Right lobe of liver (tissue), 6 donors: Measurements from ENCODE around the gene SSTR5. TPM values are rescaled to one million over a fixed set of nuclear protein-coding genes. Genes with fewer than 3 reads are reported as not detected.

Experiments
- ATAC-seq, 4 donors: fragments of 200-7000 bp; cut with Tn5 transposase; one replicate each; pipeline ENCODE4 v1.9.1; 2020; ENCODE audit warnings: mild to moderate bottlenecking in 4 of 4, moderate library complexity in 4 of 4
- DNase-seq, 3 donors: peaks; one replicate each; pipeline ENCODE4 v3.0.0-alpha.2; 2020
- H3K27ac ChIP-seq, 3 donors: fragments of 200-600 bp; one replicate each; pipeline ENCODE4 v1.8.0; 2022
- H3K27me3 ChIP-seq, 2 donors: fragments of 200-600 bp; one replicate each; pipeline ENCODE4 v1.8.0; 2022
- H3K36me3 ChIP-seq, 4 donors: fragments of 200-600 bp; sonication (generic) in 1 of 4; one replicate each; pipeline versions ENCODE4 v1.5.1 to v1.8.0; 2017 to 2022; ENCODE audit warnings: control low read depth in 1 of 4
- H3K4me1 ChIP-seq, 4 donors: fragments of 200-600 bp; sonication (generic) in 1 of 4; one replicate each; pipeline versions ENCODE4 v1.5.1 to v1.8.0; 2017 to 2022; ENCODE audit warnings: control low read depth in 1 of 4
- H3K4me3 ChIP-seq, 3 donors: fragments of 200-600 bp; one replicate each; pipeline ENCODE4 v1.8.0; 2022
- H3K9me3 ChIP-seq, 4 donors: fragments of 200-600 bp; sonication (generic) in 1 of 4; one replicate each; pipeline versions ENCODE4 v1.5.1 to v1.8.0; 2017 to 2022; ENCODE audit warnings: control low read depth in 1 of 4
- POLR2A ChIP-seq: fragments of 450-650 bp; IDR thresholded peaks from one replicate; pipeline ENCODE4 v1.6.1; 2017; ENCODE audit warnings: antibody characterized with exemption, mild to moderate bottlenecking
- WGBS: methylation state at CpG from one replicate; pipeline ENCODE4 v1.1.6; 2018; ENCODE audit warnings: low coverage, low lambda C conversion rate; ENCODE audit not compliant: insufficient coverage; ENCODE audit errors: missing lambda C conversion rate; 5-methylcytosine and 5-hydroxymethylcytosine counted together
- intact Hi-C, 2 donors: fragments of 100-400 bp; cut with DNase I; formaldehyde crosslinking; loops; one replicate each; pipeline versions ENCODE4 v1.11.2 to v1.14.1; 2022
- total RNA-seq, 6 experiments: library from RNA; depleted of rRNA in 2 of 6; stranded (reverse); fragments of >200 nt in 2 of 6; fragmentation: NEBNext Ultra II Directional in 3 of 6; extraction: Animal tissue kit (Norgen Biotek cat#: 25700) in 3 of 6; gene quantifications; one replicate each; pipeline versions ENCODE4 v1.1.0 to v1.2.4, GENCODE V29; 2016 to 2023
- TF ChIP-seq, protein P1 (sequence below), 4 donors: fragments of 200-600 bp in 3 of 4; fragments of 450-650 bp in 1 of 4; IDR thresholded peaks; one replicate each; pipeline versions ENCODE4 v1.5.1 to v1.8.0; 2016 to 2022; ENCODE audit warnings: antibody characterized with exemption in 4 of 4, mild to moderate bottlenecking in 2 of 4
- donor health status: DM: no; HTN: yes; CAD: no.
- donor health status: DM: no; HTN: no; CAD: no.
- donor health status: DM: no; HTN: no; CAD: no.
- donor health status: DM: no; HTN: yes; CAD: no.
- donor health status: DM: no; HTN: yes; CAD: no.

The SSTR5 gene
- total RNA-seq, 6 experiments from 2014 or later, result not detected

DNA sequence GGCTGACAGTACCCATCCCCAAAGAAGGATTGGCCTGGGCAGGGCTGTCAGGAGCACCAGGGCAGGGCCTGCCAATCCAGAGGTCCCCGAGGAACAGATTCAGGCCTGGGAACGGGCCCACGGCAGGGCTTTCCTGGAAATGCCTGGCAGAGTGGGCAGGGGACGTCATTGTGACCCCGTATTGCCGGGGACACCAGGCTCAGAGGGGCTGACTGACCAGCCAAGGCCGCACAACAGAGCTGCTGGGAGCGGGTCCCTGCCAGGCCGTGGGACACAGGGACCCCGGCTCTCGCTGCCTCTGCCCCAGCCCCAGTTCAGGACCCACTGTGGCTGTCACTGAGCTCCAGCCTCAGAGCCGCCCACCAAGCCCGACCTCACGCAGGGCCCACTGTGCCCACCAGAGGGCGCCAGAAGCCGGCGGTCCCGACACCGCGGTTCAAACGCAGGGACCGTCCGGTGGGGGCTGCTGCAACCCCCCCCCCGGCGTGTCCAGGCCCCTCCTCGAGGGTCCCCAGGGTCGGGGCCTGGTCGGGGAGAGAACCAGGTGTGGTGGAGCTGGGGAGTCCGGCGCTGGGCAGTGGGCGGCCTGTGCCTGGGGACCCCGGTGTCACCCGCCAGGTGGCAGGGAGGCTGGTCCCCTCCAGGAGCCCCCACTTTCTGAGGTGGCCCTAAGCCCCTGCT is 15.2 kb upstream of the SSTR5 start:
- no peaks in the 10 kb centered on the region for H3K4me1 ChIP-seq
- TF ChIP-seq POLR2A, result no peak
- TF ChIP-seq, protein P1, sequence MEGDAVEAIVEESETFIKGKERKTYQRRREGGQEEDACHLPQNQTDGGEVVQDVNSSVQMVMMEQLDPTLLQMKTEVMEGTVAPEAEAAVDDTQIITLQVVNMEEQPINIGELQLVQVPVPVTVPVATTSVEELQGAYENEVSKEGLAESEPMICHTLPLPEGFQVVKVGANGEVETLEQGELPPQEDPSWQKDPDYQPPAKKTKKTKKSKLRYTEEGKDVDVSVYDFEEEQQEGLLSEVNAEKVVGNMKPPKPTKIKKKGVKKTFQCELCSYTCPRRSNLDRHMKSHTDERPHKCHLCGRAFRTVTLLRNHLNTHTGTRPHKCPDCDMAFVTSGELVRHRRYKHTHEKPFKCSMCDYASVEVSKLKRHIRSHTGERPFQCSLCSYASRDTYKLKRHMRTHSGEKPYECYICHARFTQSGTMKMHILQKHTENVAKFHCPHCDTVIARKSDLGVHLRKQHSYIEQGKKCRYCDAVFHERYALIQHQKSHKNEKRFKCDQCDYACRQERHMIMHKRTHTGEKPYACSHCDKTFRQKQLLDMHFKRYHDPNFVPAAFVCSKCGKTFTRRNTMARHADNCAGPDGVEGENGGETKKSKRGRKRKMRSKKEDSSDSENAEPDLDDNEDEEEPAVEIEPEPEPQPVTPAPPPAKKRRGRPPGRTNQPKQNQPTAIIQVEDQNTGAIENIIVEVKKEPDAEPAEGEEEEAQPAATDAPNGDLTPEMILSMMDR (IDR thresholded peaks at IDR 0.05), result peak; percentile 76 to 91 (median 86)
- ATAC-seq (peak; percentile 50 to 71 (median 70)), DNase-seq (peak in 2 of 3 donors; percentile 56 to 59)
- H3K4me3 ChIP-seq, result no peak overlapping the region
- H3K9me3 ChIP-seq, result no peaks in the 10 kb centered on the region
- H3K27me3 ChIP-seq, result no peaks in the 10 kb centered on the region
- 0% methylated on average over 1 of the region's 33 CpGs for WGBS
- no peak overlapping the region for H3K27ac ChIP-seq
- no peaks in the 10 kb centered on the region for H3K36me3 ChIP-seq
- intact Hi-C loops, result no loop called here

DNA sequence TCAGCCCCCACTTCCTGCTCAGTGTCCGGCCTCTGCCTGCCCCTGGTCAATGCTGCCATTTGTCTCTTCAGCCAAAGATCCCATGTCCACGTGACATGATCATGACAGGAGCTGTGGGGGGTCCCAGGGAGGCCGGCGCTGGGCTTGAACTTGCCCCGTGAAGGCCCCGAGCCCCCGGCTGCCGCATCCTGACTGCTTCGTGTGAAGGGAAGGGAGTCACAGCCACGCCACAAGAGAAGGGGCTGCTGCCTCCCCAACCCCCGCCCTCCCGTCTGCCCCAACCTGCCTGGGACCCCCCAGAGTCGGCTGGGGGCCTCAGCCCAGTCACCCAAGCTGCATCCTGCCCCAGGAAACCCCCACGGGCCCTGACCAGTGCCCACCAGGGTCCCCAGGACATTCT is 14.3 kb upstream of the SSTR5 start:
- H3K27me3 ChIP-seq, result no peaks in the 10 kb centered on the region
- H3K9me3 ChIP-seq, result no peaks in the 10 kb centered on the region
- TF ChIP-seq POLR2A, result no peak
- TF ChIP-seq, protein P1 (IDR thresholded peaks at IDR 0.05), result no peak
- no peak for ATAC-seq
- intact Hi-C loops, result no loop called here
- no peaks in the 10 kb centered on the region for H3K36me3 ChIP-seq
- no peak overlapping the region for H3K4me3 ChIP-seq
- no peak for DNase-seq
- 56% methylated on average over 8 of the region's 14 CpGs for WGBS
- no peaks in the 10 kb centered on the region for H3K4me1 ChIP-seq
- no peak overlapping the region for H3K27ac ChIP-seq

GRCh38 chr16:1059310-1059709 is 13.2 kb upstream of the SSTR5 start:
- intact Hi-C loops, result no loop called here
- DNase-seq, result no peak
- H3K27me3 ChIP-seq, result no peaks in the 10 kb centered on the region

DNA sequence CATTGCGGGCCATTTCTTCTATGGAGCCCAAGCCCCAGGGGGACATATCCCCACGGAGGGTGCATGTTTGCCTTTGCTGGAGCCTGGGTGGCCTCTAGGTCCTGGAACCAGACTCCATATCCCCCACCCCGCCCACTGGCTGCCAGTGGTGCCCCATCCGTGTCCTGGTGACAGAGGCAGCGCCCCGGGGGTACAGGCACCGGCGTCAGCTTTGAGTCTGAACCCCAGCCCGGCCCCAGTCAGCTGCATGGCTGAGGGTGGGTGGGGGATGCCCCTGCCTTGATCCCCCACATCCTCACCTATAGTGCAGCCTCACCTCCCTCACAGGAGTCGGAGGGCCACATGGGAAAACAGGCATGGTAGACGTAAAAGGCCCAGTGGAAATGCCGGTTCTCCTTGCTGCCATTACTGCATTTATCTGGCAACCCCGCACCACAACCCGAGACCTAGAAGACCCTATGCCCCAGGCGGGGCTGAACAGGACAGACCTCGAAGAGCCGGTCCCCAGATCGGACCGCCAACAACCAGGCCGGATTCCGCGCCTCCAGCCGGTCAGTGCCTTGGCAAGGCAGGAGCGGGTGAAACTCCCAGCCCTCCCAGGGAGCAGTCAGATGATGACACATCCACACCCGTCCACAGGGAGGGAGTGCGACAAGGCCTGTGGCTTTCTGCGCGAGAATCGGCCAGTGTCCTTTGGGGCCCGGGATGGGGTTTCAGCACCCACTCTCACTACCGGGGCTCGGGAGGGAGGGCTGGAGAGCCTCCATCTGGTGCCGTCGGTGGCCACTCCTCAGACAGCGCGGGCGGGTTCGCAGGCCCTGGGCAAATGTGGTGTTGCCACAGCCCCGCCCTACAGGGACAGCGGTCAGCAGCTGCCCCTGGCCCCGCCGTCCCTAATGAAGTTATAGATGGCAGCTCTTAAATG is 11.9 kb upstream of the SSTR5 start:
- Histone ChIP-seq H3K4me1 (no peaks in the 10 kb centered on the region), H3K9me3 (no peaks in the 10 kb centered on the region), H3K27me3 (no peaks in the 10 kb centered on the region), H3K36me3 (no peaks in the 10 kb centered on the region), H3K27ac (no peak overlapping the region), H3K4me3 (no peak overlapping the region)
- TF ChIP-seq, protein P1 (IDR thresholded peaks at IDR 0.05), result no peak
- TF ChIP-seq POLR2A, result no peak
- DNase-seq, result no peak
- WGBS, result 73% methylated on average over 3 of the region's 42 CpGs
- intact Hi-C loops, result no loop called here
- no peak for ATAC-seq

More at GRCh38 chr16:1059310-1059709, 13.2 kb upstream of the SSTR5 start:
- TF ChIP-seq POLR2A, result no peak
- TF ChIP-seq, protein P1 (IDR thresholded peaks at IDR 0.05), result no peak
- H3K36me3 ChIP-seq, result no peaks in the 10 kb centered on the region
- H3K4me1 ChIP-seq, result no peaks in the 10 kb centered on the region
- no peak for ATAC-seq
- 71% methylated on average over 3 of the region's 3 CpGs for WGBS
- no peaks in the 10 kb centered on the region for H3K9me3 ChIP-seq
- H3K27ac ChIP-seq, result no peak overlapping the region
- H3K4me3 ChIP-seq, result no peak overlapping the region
